Activated CD4-positive, CD25-positive, alpha-beta regulatory T cell treated with anti-CD3 and anti-CD28 coated beads, Interleukin-2, amount 50 U/mL, for 16 hours (primary cell): ENCODE data around the gene BAIAP2.

Experiments
- DNase-seq: peaks from one replicate; pipeline ENCODE4 v3.0.0-alpha.2; 2020; ENCODE audit warnings: low read depth, low spot score

BAIAP2 gene

DNA sequence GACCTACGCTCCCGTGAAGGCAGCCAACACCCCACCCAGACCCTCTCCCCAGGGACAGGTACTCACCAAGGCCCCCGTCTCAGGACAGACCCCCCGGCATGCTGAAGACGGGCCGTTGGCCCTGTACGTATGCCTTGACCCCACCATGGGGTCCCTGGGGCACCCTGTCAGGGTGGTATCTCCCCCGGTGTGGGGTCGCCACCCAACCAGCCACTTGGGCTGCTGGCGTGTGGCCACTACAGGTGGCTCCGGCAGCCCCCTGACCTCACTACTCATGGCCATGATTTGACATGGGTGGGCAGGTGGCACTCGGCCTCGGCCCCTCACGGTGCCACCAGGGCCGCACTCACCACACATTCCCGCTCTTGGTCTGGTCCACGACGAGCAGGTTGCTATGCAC lies 89.4 kb downstream of the BAIAP2 start:
- DNase-seq, result no peak

DNA sequence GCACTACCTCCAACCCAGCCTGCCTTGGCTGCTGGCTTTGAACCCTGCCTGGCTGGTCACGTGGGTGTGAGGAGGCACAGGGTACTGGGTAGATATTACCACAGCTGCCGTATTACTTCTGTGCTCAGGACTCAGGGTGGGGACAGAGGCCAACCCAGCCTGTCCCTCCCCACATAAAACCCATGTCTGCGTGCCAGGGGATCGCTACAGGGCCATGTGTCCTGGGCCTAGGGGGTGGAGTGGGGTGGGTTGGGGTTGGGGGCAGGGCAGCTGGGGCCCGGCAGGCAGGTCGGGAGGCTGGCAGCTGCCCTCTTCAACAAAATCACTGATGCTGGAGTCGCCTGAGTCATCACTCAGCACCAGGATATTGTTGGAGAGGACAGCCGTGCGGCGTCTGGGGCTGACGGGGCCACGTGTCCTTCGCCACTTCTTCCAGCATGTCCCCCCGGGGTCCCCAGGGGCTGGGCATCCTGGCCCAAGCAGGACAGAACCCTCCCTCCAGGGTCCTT lies 90.7 kb downstream of the BAIAP2 start:
- no peak for DNase-seq

DNA sequence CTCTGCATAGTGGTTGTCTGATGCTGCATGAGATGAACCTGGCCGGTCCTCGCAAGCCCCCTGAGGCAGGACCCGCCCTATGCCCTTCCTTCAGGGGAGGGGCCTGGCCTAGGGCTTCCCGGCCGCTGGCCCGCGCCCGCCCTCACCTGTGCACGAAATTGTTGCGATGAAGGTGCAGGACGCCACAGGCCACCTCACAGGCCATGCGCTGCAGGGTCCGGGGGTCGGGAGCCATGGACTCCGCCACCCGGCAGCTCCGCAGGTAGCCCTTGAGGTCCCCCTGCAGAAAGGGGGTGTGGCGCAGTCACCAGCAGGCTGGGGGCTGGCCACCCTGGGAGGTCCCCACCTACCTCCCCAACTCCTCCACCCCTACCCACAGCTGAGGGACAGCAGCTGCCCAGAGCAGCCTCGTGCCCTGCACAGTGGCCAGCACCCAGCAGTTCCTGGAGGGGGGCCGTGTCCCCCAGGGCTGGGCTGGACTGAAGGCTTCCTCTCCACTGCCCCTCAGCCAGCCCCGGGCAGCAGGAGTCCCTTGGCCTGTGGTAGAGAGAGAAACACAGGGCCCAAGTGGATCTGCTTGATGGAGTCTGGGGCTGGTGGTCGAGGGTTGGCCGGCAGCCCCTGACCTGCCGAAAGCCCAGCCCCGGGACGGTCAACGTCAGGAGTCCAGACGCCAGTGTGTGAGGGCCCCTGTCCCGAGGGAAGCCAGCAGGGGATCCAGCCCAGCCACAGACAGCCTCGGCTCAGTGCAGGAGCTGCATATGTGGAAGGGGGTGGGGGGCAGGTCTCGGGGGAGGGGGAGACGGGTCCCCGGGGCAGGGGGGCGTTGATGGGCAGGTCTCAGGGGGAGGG lies 91.6 kb downstream of the BAIAP2 start:
- DNase-seq, result no peak

DNA sequence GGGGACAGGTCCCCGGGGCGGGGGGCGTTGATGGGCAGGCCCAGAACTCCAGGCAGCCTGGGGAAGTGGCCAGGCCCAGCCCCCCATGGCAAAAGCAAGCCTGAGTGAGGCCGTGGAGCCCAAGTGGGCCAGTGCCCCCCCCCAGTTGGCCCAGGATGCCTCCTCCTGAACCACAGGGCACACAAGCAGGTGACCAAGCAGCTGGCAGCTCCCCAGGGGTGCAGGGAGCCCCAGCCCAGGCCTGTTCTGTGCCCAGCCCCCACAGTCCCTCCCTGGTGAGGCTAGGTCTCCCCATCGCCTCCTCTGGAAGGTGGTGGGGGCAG lies 92.1 kb downstream of the BAIAP2 start:
- DNase-seq, result no peak

DNA sequence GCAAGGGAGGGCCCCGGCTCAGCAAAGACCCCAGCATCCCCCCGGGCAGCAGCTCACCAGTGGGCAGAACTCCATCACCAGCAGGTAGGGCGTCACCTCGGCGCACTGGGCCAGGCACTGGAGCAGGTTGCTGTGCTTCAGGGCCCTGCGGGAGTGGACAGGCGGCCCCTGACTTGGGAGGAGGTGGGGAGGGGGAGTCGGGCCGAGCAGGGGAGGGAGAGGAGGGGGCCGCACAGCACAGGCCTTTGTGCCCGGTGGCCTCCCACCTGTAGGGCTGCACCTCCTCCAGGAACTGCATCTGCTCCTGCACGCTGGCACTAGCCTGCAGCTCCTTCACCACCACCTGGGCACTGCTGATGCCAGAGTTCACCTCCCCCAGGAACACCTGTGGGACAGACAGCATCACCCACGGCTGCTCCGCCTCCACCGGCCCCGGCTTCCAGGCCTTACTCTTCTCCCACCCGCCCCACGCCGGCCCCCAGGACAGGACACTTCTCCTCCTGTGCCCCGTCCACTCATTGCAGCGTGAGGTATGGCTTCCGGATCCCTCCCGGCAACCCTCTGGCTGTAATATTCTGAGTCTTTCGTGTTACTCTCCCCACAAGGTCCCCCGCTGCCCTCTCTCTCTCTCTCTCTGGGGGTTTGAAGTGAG lies 92.7 kb downstream of the BAIAP2 start:
- no peak for DNase-seq

DNA sequence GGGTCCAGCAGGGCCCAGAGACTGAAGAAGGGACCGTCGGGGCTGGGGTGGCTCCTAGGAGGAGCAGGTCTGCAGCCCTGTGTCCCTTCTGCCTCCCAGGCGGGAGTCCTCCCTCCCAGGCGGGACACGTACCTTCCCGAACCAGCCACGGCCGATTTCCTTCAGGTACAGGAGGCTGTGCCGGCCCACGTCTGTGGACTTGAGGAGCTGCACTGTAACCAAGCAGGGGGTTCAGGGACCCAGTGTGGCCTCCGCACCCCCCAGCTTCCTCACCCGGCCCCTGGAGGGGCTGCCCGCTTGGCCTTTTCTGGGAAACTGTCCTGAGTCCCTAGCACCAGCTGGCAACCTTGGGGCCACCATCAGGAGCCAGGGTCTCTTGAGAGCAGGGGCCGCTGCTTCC lies 93.4 kb downstream of the BAIAP2 start:
- no peak for DNase-seq

DNA sequence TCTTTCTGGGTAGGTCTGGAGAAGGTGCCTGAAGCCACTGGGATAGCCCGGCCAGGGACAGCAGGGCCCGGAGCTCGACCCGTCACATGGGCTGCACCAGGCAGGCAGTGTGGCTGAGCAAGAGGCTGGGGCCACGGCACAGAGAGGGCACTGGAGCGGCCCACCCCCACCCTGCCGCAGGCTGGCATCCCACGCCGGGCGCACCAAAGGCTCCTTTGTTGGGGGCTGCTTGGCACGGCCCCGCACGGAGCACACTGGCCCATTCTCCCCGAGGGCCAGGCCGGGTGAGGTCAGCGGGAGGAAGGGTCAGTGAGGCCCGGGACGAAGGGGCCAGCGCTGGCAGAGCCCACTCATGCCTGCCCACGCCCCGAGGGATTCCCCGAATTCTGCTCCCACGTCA lies 93.8 kb downstream of the BAIAP2 start:
- DNase-seq, result no peak

DNA sequence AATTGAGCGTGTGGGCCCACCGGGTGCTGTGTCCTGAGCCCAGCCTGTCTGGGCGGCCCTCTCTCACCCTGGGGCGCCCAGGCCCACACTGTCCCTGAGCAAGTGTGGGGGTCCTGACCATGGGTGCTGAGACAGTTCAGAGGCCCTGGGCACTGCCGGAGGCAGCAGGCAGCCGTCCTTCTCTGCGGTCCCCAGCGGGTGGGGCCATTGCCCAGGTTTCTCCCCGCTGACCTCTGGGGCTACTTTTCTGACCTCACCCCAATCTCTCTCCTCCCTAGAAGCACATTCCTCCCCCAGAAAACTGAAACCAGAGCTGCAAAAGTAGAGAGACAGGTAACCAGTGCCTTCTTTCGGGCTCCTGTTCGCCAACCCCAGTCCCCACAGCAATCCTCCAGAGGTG lies 94.3 kb downstream of the BAIAP2 start:
- DNase-seq, result no peak

DNA sequence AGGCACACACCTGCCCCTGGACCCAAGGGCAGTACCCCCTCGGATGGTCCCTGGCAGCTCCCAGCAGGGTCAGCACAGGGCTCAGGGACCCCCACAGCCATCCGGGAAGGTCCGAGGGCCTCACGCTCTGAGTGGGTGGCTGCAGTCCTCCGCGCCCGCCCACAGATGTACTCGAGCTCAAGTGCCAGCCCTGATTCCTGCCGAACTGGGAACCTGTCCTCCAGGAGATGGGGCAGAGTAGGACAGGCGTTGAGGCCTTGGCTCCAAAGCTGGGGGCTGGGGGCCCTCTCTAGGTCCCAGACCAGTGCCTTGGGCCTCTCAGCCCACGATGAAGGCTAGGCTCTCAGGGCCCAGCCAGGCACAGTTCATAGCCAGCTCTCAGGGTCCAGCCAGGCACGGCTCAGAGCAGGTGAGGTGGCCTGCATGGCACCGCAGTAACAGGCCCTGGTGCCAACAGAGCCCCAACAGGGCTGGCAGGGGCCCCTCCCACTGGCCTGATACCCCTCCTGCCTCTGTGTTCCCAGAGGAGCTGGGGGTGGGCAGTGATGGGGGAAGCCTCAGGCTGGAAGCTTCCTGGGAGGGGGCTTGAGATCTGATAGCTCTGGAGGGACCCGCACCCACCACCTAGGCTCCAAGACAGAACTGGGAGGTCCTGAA lies 94.9 kb downstream of the BAIAP2 start:
- DNase-seq, result no peak

DNA sequence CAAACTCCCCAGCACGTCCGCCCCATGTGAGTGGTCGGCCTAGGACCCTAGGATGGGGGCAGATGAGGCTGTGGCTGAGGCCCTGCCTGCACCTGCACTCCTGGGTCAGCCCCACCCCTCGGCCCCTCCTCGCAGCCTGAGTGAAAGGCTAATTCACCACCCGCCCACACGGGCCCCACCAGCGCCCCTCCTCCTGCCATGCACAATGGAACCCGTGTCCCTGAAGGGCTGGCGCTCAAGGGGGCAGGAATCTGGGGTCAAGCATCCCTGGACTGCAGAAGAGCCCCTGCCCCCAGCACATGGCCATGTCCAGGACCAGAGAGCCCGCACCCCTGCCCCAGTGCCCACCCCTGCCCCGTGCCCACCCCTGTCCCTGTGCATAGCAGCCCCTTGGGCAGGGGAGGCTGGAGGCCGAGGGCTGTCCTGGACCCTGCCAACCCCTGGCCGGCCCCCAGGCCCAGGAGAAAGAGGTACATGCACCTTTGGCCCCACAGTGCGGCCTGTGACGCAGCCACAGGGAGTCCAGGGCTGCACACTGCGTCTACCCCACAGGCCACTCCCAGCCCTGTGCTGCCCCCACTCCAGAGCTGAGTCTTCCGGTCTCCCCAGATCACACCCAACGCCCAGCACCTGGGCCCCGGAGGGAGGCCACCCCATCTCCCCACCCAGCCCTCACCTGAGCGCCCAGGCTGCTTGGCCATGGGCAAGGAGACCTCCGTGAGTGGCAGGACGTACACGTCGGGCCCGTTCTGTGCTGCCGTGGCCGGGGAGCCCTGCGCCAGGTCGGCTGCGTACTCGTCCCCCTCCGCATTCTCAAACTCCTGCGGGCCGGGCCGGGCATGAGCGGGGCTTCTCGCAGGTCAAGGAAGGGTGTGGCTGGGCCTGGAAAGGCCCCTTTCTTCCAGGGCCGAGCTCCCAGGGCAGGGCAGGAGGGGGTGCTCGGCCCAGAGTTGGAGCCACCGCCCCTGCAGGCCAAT lies 95.7 kb downstream of the BAIAP2 start:
- DNase-seq, result no peak

DNA sequence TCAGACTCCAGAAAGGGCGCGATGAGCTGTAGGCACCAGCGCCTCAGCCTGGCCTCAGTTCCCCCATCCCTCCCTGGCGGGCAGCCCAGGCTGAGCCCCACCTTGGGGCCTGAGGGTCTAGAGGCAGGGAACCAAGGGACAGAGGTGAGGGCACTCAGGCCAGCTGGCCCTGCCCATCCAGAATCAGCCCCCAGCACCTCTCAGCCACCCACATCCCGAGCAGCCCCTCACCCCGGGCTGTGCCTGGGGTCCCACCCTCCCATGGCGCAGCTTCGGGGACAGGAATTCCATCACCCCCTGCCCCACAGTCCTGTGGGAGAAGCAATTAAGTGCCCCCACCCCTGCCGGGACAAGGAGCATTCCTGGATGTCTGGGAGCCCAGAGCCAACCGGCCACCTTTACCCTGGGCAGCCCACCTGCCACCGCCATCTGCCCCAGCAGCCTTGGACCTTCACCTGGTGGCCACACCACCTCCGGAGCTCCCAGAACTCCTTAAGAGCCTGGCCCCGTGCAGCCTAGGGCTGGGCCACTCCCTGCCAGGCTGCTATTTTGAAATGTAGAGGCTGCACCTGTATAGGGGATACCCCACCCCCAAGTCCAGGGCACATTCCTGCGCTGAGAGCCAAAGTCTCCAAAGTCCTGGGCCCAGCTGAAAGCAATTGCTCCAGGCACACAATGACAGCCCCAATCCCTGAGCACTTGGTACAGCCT lies 96.7 kb downstream of the BAIAP2 start:
- no peak for DNase-seq

DNA sequence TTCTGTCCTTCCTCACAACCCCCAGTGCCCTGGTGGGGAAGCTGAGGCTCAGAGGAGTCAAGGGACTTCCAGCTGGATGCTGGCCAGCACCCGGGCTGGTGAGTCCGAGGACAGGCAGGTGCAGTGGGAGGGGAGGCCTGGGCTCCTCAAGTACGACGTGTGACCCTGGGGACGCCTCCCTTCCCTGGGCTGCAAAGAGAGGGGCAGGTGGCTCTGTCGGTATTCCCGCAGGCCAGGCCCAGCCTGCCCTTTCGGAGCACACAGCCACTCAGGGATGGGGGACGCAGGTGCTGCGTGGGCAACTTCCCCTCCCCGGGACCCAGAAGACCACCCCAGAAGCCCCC lies 97.2 kb downstream of the BAIAP2 start:
- DNase-seq, result no peak

DNA sequence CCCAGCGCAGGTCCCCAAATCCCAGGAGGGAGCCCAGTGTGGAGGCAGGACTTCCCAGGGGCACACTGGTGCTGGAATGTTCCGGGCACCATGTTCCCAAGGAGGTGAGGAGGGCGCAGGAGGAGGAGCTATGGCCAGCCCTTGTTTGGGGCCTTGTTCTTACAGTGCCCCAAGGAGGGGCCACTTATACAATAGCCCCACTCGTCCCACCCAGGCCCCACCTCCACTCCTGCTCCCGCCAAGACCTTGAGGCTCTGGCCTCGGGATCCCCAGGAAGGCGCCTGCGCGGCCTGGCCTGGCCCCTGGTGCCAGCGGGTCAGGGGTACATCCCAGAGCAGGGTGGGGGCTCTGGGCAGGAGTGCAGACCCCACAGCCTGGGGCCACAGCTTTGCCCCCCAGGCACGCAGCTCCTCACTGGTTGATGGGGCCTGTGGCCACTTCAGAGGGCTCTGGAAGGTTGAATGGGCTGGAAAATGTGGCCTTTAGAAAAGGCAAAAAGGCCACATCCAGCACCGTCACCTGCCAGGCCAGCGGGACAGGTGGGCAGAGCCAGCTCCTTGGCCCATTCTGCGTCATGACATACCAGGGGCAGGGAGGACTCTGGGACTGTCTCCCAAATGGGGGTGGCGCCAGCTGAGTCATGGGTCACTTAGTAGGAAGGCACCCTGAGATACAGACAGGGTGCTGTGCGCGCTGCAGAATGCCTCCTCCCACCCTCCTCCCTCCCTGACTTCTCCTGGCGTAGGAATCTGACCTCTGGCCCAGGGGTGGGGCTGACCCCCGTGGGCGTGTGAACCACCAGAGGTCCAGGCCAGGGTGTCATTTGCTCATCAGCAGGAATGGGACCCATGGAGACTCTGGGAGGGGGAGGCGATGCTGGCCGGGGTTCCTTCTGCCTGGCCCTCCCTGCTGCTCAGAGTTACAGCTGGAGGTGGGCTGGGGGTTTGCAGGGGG lies 98.1 kb downstream of the BAIAP2 start:
- no peak for DNase-seq

DNA sequence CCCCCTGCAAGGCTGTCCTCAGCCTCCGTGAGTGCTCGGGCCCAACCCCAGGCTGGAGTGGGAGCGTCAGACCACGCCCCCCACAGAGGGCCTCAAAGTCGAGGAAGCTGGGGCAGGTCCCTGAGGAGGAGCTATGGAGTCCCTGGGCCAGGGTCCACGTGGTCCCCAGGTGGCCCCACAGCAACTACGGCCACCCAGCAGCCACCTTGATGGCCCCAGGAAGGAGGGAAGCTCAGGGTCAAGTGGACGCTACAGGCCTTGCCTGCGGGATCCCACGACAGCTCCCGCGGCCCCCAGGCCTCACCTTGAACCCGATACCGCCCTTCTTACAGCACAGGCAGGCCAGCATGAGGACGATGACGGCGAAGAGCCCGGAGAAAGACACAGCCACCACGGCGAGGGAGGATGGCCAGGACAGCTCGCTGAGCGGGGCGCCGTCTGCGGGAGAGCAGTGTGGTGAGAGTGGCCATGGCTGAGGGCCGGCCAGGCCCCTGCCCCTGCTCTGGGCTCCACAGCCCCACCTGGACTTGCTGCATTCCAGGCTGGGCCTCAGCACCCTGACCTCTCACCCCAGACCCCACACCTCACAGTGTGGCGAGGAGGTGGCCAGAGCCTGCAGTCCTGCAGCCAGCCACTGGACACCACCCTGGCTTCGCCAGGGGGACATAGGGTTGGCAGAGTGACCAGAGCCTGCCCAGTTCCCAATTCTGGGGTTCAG lies 99.3 kb downstream of the BAIAP2 start:
- no peak for DNase-seq

DNA sequence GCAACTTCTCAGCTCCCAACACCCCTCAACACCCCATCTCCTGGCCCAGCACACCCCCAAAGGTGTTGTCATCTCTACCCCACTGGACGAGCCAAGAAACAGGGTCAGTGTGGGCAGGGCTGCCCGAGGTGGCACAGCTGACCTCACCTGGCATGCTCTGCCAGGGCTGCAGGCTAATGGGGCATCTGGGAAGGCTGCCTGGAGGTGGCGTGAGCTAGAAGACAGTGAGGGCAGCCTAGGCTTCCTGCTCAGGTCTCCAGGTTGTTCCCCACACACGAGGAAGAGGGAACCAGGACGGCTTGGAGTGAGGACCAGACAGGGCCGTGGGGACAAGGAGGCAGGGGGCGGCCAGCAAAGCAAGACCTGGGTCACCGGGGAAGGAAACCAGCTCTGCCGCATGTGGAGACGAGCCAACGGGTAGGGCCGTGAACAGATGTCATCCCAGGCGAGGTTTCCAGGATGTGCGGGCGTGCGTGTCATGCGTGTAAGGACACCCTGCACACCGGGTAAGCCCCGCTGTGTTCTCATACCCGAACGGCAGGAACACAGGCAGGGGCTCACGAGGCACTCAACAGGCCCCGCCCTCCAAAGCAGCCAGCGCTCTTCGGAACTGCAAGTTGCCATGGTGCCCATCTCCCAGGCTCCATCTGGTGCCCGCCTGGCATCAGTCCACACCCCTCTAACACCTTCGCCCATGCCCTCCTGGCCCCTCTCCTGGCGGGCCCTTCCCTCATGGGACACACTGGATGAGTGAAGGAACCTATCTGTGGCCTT lies 100.7 kb downstream of the BAIAP2 start:
- no peak for DNase-seq

DNA sequence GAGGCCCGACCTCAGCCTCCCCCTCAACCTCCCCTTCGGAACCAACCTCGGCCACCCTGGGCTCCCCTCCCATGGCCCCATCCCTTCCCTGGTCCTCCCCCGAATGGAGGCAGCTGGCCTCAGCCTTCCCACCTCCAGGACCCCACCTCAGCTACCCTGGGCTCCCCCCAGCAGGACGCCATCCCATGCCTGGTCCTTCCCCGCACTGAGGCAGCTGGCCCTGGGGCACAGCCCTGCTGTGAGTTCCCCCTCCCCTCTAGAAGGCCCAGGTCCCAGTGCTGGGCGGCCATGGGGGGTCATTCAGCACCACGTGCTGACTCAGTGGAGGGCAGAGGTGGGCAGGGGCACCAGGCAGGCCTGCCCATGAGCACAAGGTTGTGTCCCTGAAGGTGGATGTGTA lies 101.4 kb downstream of the BAIAP2 start:
- DNase-seq, result no peak

DNA sequence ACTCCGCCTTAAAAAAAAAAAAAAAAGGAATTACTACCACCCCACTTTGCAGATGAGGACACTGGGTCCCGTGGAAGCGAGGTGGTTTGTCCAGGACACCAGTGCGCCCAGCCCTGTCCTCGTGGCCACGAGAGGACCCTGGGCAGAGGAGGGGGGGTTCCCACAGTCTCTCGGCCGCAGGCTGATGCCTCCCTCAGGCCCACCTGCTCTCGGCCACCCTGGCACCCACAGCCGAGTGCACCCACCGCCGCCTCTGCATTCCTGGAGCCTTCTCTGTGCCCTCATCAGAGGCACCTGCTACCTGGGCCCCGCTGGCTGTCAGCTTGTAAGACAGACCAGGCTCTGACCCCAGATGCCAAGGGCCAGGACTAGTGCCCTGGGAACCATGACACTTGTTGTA lies 102.3 kb downstream of the BAIAP2 start:
- DNase-seq, result no peak

DNA sequence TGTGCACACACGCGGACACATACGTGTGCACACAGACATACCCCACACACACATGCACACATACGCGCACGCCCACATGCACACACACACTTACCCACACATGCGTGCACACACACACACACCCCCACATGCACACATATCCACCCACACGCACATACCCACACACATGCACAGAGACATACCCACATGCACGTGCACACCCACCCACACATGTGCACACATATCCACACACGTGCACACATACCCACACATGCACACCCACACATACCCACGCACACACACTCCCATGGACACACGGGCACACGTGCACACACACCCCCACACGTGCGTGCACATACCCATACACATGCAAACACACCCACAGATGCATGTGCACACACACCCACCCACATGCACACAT lies 103.1 kb downstream of the BAIAP2 start:
- DNase-seq, result no peak
